ENCODE measurements around the gene WDR45B. TPM values are rescaled to one million over a fixed set of nuclear protein-coding genes. Genes with fewer than 3 reads are reported as not detected.
A peak's percentile ranks its signal among the peaks of the same experiment; 100 is the strongest.

Gene WDR45B
- total RNA-seq, 2 donors from 2014 or later, result 97.8 to 146 TPM

DNA sequence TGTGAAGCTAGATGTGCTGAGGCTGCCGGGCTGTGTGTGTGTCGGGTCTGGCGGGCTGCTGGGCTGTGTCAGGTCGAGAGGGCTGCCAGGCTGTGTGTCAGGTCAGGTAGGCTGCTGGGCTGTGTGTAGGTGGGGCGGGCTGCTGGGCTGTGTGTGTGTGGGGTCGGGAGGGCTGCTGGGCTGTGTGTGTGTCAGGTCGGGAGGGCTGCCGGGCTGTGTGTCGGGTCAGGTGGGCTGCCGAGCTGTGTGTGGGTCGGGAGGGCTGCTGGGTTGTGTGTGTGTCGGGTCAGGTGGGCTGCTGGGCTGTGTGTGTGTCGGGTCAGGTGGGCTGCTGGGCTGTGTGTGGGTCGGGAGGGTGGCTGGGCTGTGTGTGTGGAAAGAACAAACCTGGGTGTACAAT lies 8.6 kb downstream of the WDR45B start:
- TF ChIP-seq POLR2A (IDR thresholded peaks at IDR 0.05), result no peak
- TF ChIP-seq, protein P1, sequence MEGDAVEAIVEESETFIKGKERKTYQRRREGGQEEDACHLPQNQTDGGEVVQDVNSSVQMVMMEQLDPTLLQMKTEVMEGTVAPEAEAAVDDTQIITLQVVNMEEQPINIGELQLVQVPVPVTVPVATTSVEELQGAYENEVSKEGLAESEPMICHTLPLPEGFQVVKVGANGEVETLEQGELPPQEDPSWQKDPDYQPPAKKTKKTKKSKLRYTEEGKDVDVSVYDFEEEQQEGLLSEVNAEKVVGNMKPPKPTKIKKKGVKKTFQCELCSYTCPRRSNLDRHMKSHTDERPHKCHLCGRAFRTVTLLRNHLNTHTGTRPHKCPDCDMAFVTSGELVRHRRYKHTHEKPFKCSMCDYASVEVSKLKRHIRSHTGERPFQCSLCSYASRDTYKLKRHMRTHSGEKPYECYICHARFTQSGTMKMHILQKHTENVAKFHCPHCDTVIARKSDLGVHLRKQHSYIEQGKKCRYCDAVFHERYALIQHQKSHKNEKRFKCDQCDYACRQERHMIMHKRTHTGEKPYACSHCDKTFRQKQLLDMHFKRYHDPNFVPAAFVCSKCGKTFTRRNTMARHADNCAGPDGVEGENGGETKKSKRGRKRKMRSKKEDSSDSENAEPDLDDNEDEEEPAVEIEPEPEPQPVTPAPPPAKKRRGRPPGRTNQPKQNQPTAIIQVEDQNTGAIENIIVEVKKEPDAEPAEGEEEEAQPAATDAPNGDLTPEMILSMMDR (IDR thresholded peaks at IDR 0.05), result no peak
- 81% methylated on average over 14 of the region's 14 CpGs for WGBS
- no peaks in the 10 kb centered on the region for H3K9me3 ChIP-seq
- peak overlapping the region in 1 of 2 donors; percentile 61 for H3K27ac ChIP-seq
- intact Hi-C loops (cut with DNase I), result no loop called here
- no peaks in the 10 kb centered on the region for H3K4me1 ChIP-seq (replicated peaks)
- H3K4me3 ChIP-seq, result no peak overlapping the region
- H3K36me3 ChIP-seq, result peaks cover 0 to 11% of the 10 kb centered on the region in 2 donors
- no peaks in the 10 kb centered on the region for H3K27me3 ChIP-seq (replicated peaks; ENCODE audit: insufficient read depth)
- no peak for DNase-seq (ENCODE audit: low spot score)

DNA sequence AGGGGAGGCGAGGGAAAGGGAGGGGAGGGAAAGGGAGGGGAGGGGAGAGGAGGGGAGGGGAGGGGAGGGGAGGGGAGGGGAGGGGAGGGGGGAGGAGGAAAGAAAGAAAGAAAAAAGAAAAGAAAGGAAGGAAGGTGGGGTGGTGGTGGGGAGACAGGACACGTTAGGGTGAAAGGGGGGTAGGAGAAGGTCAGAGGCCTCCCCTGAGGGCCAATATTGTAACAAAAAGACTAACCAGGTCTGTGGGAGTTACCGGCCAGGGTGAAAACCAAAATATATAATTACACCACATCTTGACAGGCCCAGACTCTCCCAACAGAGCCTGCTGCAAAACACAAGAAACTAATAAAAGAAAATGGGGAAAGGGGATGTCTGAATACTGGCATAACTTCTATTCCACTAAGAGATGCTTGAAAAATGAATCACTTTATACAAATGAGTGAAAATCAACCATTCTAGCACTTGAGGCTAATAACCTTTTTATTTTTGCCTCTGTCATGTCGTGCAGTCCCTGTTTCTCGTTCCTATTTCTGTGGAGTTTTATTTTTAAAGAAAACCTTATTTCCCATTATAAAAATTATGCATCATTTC lies 10.0 kb downstream of the WDR45B start:
- Histone ChIP-seq H3K4me1 (replicated peaks) (no peaks in the 10 kb centered on the region), H3K36me3 (peaks cover 0 to 6% of the 10 kb centered on the region in 2 donors), H3K27me3 (replicated peaks; ENCODE audit: insufficient read depth) (no peaks in the 10 kb centered on the region), H3K27ac (peak overlapping the region in 1 of 2 donors; percentile 88), H3K4me3 (no peak overlapping the region), H3K9me3 (no peaks in the 10 kb centered on the region)
- whole genome bisulfite sequencing, result 77% methylated on average over 5 of the region's 5 CpGs
- TF ChIP-seq POLR2AphosphoS5 (IDR thresholded peaks at IDR 0.05), result no peak
- TF ChIP-seq, protein P1 (IDR thresholded peaks at IDR 0.05), result no peak
- no peak for TF ChIP-seq POLR2A (IDR thresholded peaks at IDR 0.05)
- DNase-seq (ENCODE audit: low spot score), result no peak
- intact Hi-C loops (cut with DNase I), result no loop called here

DNA sequence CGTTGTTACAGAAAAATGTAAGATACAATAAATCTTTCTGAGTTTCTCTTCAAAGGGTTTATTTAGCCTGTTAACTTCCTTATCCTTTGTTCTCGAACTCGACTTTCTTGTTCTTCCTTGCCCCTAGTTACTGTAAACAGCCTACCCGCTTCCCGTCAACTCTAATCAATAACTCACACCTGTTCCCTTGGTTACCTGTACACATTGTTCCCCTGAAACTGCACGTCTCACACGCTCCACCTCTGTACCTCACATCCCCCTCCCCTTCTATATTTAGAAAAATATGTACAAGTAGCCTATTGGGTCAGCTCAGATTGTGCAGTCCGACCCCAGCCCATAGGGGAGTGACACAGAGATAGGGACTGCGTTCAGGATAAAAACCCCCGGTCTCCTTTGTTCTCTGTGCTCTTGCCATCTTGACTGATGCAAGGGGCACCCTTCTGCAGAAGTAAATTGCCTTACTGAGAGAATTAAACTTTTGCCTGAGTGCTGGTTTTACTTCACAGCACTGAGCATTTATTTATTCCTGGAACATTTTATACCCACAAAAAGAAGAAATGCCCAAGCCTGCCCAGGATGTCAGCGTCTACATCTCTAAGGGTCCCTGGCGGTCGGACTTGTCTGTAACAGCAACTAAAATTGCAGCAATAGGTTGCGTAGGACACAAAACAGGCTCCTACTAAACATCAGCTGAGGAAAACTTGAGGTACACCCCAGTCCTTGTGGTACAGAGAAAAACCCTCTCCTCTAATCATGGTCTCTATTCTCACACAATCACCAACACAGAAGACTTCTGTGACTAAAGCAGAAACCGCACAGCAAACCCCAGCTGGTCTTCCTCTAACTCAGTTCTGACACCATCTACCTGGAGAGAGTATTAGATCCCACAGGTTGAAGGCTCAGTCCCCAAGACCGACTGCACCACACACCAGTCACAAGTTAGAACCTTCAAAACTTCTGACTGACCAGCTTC lies 11.3 kb downstream of the WDR45B start:
- peak; percentile 86 for TF ChIP-seq POLR2AphosphoS5 (IDR thresholded peaks at IDR 0.05)
- TF ChIP-seq, protein P1 (IDR thresholded peaks at IDR 0.05), result no peak
- TF ChIP-seq POLR2A (IDR thresholded peaks at IDR 0.05), result peak; percentile 3
- 56% methylated on average over 16 of the region's 16 CpGs for WGBS
- H3K27me3 ChIP-seq (replicated peaks; ENCODE audit: insufficient read depth), result no peaks in the 10 kb centered on the region
- H3K9me3 ChIP-seq, result no peaks in the 10 kb centered on the region
- peak; percentile 82 for DNase-seq (ENCODE audit: low spot score)
- H3K27ac ChIP-seq, result peak overlapping the region; percentile 75 to 88
- H3K36me3 ChIP-seq, result no peaks in the 10 kb centered on the region
- H3K4me1 ChIP-seq (replicated peaks), result no peaks in the 10 kb centered on the region
- intact Hi-C loops (cut with DNase I), result no loop called here
- no peak overlapping the region for H3K4me3 ChIP-seq

DNA sequence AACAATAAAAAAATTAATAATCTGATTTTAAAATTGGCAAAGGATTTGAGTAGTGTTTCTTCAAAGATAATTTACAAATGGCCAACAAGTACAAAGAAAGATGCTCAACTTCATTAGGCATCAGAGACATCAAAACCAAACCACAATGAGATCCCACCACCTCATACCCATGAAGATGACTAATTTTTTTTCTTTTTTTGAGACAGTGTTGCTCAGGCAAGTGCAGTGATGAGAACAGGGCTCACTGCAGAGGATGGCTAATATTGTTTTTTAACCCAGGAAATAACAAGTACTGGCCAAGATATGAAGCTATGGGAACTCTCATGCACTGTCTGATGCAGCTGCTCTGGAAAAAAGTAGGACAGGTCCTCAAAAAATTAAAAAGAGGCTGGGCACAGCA lies 14.9 kb downstream of the WDR45B start:
- Histone ChIP-seq H3K27me3 (replicated peaks; ENCODE audit: insufficient read depth) (no peaks in the 10 kb centered on the region), H3K4me1 (replicated peaks) (no peaks in the 10 kb centered on the region), H3K36me3 (no peaks in the 10 kb centered on the region), H3K4me3 (no peak overlapping the region), H3K27ac (no peak overlapping the region), H3K9me3 (no peaks in the 10 kb centered on the region)
- intact Hi-C loops (cut with DNase I), result no loop called here
- TF ChIP-seq, protein P1 (IDR thresholded peaks at IDR 0.05), result no peak
- TF ChIP-seq POLR2AphosphoS5 (IDR thresholded peaks at IDR 0.05) (no peak), POLR2A (IDR thresholded peaks at IDR 0.05) (no peak)
- DNase-seq (ENCODE audit: low spot score), result no peak

All from prostate gland (tissue), 2 donors.